Measurements from ENCODE around the gene SOX18. TPM values are rescaled to one million over a fixed set of nuclear protein-coding genes. Genes with fewer than 3 reads are reported as not detected.

Gene SOX18
- total and polyA plus RNA-seq, 2 of the 13 experiments (the other 11 are each of a cell fraction or from before 2014, with no cell fraction given), result 1.6 to 1.9 TPM

- no peak for TF ChIP-seq ELF4 (CRISPR knock-in tag; IDR thresholded peaks at IDR 0.05; ENCODE audit: borderline replicate concordance)
- TF ChIP-seq ZNF563 (CRISPR knock-in tag; IDR thresholded peaks at IDR 0.05), result no peak
- no peak for TF ChIP-seq ZNF552 (CRISPR knock-in tag; IDR thresholded peaks at IDR 0.05; ENCODE audit: borderline replicate concordance)
- TF ChIP-seq SPEN (CRISPR knock-in tag; IDR thresholded peaks at IDR 0.05; ENCODE audit: low read depth), result no peak
- TF ChIP-seq BCL3 (CRISPR knock-in tag; IDR thresholded peaks at IDR 0.05), result no peak
- TF ChIP-seq ZNF75D (CRISPR knock-in tag; IDR thresholded peaks at IDR 0.05; ENCODE audit: borderline replicate concordance), result no peak
- no peak for TF ChIP-seq POLR2AphosphoS2 (IDR thresholded peaks at IDR 0.05; ENCODE audit: low read depth, low read length)
- TF ChIP-seq TERF1 (CRISPR knock-in tag; IDR thresholded peaks at IDR 0.05), result no peak; the same call in 1 of the 2 replicates
- TF ChIP-seq ZNF280D (CRISPR knock-in tag; IDR thresholded peaks at IDR 0.05), result no peak
- no peak for TF ChIP-seq ZBTB7B (CRISPR knock-in tag; IDR thresholded peaks at IDR 0.05)
- no peak for TF ChIP-seq ZNF121 (CRISPR knock-in tag; IDR thresholded peaks at IDR 0.05)
- TF ChIP-seq SMAD1 (CRISPR knock-in tag; IDR thresholded peaks at IDR 0.05; ENCODE audit: borderline replicate concordance, low read depth), result no peak
- no peak for TF ChIP-seq ZNF468 (CRISPR knock-in tag; IDR thresholded peaks at IDR 0.05)
- TF ChIP-seq ZFP36L1 (CRISPR knock-in tag; IDR thresholded peaks at IDR 0.05), result no peak
- TF ChIP-seq, protein P1, sequence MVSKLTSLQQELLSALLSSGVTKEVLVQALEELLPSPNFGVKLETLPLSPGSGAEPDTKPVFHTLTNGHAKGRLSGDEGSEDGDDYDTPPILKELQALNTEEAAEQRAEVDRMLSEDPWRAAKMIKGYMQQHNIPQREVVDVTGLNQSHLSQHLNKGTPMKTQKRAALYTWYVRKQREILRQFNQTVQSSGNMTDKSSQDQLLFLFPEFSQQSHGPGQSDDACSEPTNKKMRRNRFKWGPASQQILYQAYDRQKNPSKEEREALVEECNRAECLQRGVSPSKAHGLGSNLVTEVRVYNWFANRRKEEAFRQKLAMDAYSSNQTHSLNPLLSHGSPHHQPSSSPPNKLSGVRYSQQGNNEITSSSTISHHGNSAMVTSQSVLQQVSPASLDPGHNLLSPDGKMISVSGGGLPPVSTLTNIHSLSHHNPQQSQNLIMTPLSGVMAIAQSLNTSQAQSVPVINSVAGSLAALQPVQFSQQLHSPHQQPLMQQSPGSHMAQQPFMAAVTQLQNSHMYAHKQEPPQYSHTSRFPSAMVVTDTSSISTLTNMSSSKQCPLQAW (CRISPR knock-in tag; IDR thresholded peaks at IDR 0.05), result no peak
- TF ChIP-seq ATF6 (CRISPR knock-in tag; conservative IDR thresholded peaks at IDR 0.05), result no peak
- TF ChIP-seq RXRA (CRISPR knock-in tag; IDR thresholded peaks at IDR 0.05), result no peak; the same call in 1 of the 2 replicates
- no peak for TF ChIP-seq CC2D1A (CRISPR knock-in tag; IDR thresholded peaks at IDR 0.05)
- no peak for TF ChIP-seq HES4 (CRISPR knock-in tag; IDR thresholded peaks at IDR 0.05; ENCODE audit: borderline replicate concordance)
- no peak for TF ChIP-seq ZNF749 (CRISPR knock-in tag; IDR thresholded peaks at IDR 0.05; ENCODE audit: borderline replicate concordance)
Observed at GRCh38 chr20:64051033-64051452, 1.6 kb upstream of the SOX18 start (continued).

All from HepG2 (cell line).